Smooth muscle cell (in vitro differentiated cells): ENCODE data around the gene LAMA5. TPM values are rescaled to one million over a fixed set of nuclear protein-coding genes. Genes with fewer than 3 reads are reported as not detected.

ENCODE experiments used
- DNase-seq: peaks from one replicate; lab custom pipeline; 2025; ENCODE audit not compliant: unreplicated experiment; lab: John Stamatoyannopoulos, UW
- H2AFZ ChIP-seq: fragments of 200-600 bp; sonication (generic); 2 replicates; pipeline ENCODE4 v1.6.0; 2016; ENCODE audit warnings: antibody characterized with exemption, low read depth, mild to moderate bottlenecking
- H3F3A ChIP-seq: fragments of 200-600 bp; sonication (generic); 2 replicates; pipeline ENCODE4 v1.6.0; 2017; ENCODE audit warnings: antibody characterized with exemption, low read depth
- H3K27ac ChIP-seq: fragments of 200-600 bp; sonication (generic); 2 replicates; pipeline ENCODE4 v1.5.1; 2016; ENCODE audit warnings: low read depth, mild to moderate bottlenecking
- H3K27me3 ChIP-seq: fragments of 200-600 bp; sonication (generic); 2 replicates; pipeline ENCODE4 v1.6.1; 2016; ENCODE audit warnings: low read depth, mild to moderate bottlenecking
- H3K36me3 ChIP-seq: fragments of 200-600 bp; sonication (generic); 2 replicates; pipeline ENCODE4 v1.5.1; 2016; ENCODE audit warnings: low read depth
- H3K4me1 ChIP-seq: fragments of 200-600 bp; sonication (generic); 2 replicates; pipeline ENCODE4 v1.5.1; 2016; ENCODE audit warnings: low read depth
- H3K4me2 ChIP-seq: fragments of 200-600 bp; sonication (generic); 2 replicates; pipeline ENCODE4 v1.6.0; 2016; ENCODE audit warnings: mild to moderate bottlenecking
- H3K4me3 ChIP-seq: fragments of 200-600 bp; sonication (generic); 2 replicates; pipeline ENCODE4 v1.5.1; 2016; ENCODE audit warnings: mild to moderate bottlenecking
- H3K79me2 ChIP-seq: fragments of 200-600 bp; sonication (generic); 2 replicates; pipeline ENCODE4 v1.6.0; 2016; ENCODE audit warnings: low read depth, mild to moderate bottlenecking
- H3K9ac ChIP-seq: fragments of 200-600 bp; sonication (generic); 2 replicates; pipeline ENCODE4 v1.6.0; 2016; ENCODE audit warnings: low read depth
- H3K9me3 ChIP-seq: fragments of 200-600 bp; sonication (generic); replicated peaks from 2 replicates; pipeline ENCODE4 v1.5.1; 2016; ENCODE audit warnings: low read depth
- H4K20me1 ChIP-seq: fragments of 200-600 bp; sonication (generic); 2 replicates; pipeline ENCODE4 v1.6.0; 2016; ENCODE audit warnings: low read depth
- whole genome bisulfite sequencing: methylation state at CpG from one replicate; pipeline ENCODE4 v1.1.7; 2016; ENCODE audit warnings: low lambda C conversion rate; 5-methylcytosine and 5-hydroxymethylcytosine counted together
- polyA plus RNA-seq: library from polyadenylated mRNA; unstranded; fragments of >200 nt; fragmentation: Nextera tagmentation; extraction: Ambion mirVana; gene quantifications from 2 replicates; pipeline ENCODE4 v1.2.1, GENCODE V29; 2016
- total RNA-seq: library from RNA; depleted of rRNA; stranded (reverse); fragments of >200 nt; gene quantifications from 2 replicates; pipeline ENCODE4 v1.2.3, GENCODE V29; 2014
- TF ChIP-seq, protein P1 (sequence below): fragments of 200-600 bp; sonication (generic); IDR thresholded peaks from 2 replicates; pipeline ENCODE4 v1.5.1; 2017; ENCODE audit warnings: borderline replicate concordance, mild to moderate bottlenecking, antibody characterized with exemption; ENCODE audit not compliant: insufficient read depth, poor library complexity, severe bottlenecking

Gene LAMA5
- total and polyA plus RNA-seq, 2 experiments from 2014 or later = 27.5 to 27.6 TPM

GRCh38 chr20:62413025-62413570 lies 46.0 kb upstream of the LAMA5 start:
- no peak overlapping the region for H3K4me2 ChIP-seq
- H2AFZ ChIP-seq = no peak overlapping the region
- 93% methylated on average over 11 of the region's 11 CpGs for WGBS
- H3K9ac ChIP-seq = no peak overlapping the region
- H3K79me2 ChIP-seq = no peaks in the 10 kb centered on the region
- H3K27me3 ChIP-seq = no peaks in the 10 kb centered on the region
- H3K4me3 ChIP-seq = no peak overlapping the region
- no peak for DNase-seq
- H3K9me3 ChIP-seq = no peaks in the 10 kb centered on the region
- TF ChIP-seq, protein P1, sequence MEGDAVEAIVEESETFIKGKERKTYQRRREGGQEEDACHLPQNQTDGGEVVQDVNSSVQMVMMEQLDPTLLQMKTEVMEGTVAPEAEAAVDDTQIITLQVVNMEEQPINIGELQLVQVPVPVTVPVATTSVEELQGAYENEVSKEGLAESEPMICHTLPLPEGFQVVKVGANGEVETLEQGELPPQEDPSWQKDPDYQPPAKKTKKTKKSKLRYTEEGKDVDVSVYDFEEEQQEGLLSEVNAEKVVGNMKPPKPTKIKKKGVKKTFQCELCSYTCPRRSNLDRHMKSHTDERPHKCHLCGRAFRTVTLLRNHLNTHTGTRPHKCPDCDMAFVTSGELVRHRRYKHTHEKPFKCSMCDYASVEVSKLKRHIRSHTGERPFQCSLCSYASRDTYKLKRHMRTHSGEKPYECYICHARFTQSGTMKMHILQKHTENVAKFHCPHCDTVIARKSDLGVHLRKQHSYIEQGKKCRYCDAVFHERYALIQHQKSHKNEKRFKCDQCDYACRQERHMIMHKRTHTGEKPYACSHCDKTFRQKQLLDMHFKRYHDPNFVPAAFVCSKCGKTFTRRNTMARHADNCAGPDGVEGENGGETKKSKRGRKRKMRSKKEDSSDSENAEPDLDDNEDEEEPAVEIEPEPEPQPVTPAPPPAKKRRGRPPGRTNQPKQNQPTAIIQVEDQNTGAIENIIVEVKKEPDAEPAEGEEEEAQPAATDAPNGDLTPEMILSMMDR = no peak
- peaks cover 3% of the 10 kb centered on the region for H3K4me1 ChIP-seq
- H3F3A ChIP-seq = no peaks in the 10 kb centered on the region
- no peaks in the 10 kb centered on the region for H3K36me3 ChIP-seq
- no peaks in the 10 kb centered on the region for H4K20me1 ChIP-seq
- H3K27ac ChIP-seq = no peak overlapping the region

- no peak overlapping the region for H2AFZ ChIP-seq
- H3K4me3 ChIP-seq = no peak overlapping the region
- H3K4me1 ChIP-seq = peaks cover 3% of the 10 kb centered on the region
- no peaks in the 10 kb centered on the region for H4K20me1 ChIP-seq
- no peak overlapping the region for H3K9ac ChIP-seq
- no peaks in the 10 kb centered on the region for H3K9me3 ChIP-seq
- no peak overlapping the region for H3K4me2 ChIP-seq
- H3K36me3 ChIP-seq = no peaks in the 10 kb centered on the region
- TF ChIP-seq, protein P1 = no peak
- H3K27ac ChIP-seq = no peak overlapping the region
- no peaks in the 10 kb centered on the region for H3F3A ChIP-seq
- no peaks in the 10 kb centered on the region for H3K27me3 ChIP-seq
- no peaks in the 10 kb centered on the region for H3K79me2 ChIP-seq
- no peak for DNase-seq
- 90% methylated on average over 22 of the region's 22 CpGs for WGBS
These were observed 45.3 kb upstream of the LAMA5 start for GRCh38 chr20:62412194-62413024.

- no peak for DNase-seq
- Histone ChIP-seq H3K27me3 (no peaks in the 10 kb centered on the region), H3K4me1 (peaks cover 3% of the 10 kb centered on the region), H3K4me2 (no peak overlapping the region), H3K27ac (no peak overlapping the region), H3K36me3 (no peaks in the 10 kb centered on the region), H4K20me1 (no peaks in the 10 kb centered on the region), H3K9me3 (no peaks in the 10 kb centered on the region), H2AFZ (no peak overlapping the region), H3K4me3 (no peak overlapping the region), H3K79me2 (peaks cover under 1% of the 10 kb centered on the region), H3K9ac (no peak overlapping the region), H3F3A (no peaks in the 10 kb centered on the region)
- WGBS = 86% methylated on average over 24 of the region's 24 CpGs
- TF ChIP-seq, protein P1 = no peak
These were observed 44.5 kb upstream of the LAMA5 start for GRCh38 chr20:62411479-62412193.
